HCT116 (cell line): ENCODE results near the gene TEF. TPM values are rescaled to one million over a fixed set of nuclear protein-coding genes. Genes with fewer than 3 reads are reported as not detected.

Experiments
- ATAC-seq: fragments of 200-7000 bp; cut with Tn5 transposase; 2 replicates; pipeline ENCODE4 v1.9.1; 2020; ENCODE audit warnings: mild to moderate bottlenecking, moderate library complexity
- BruUV-seq: library from RNA; stranded (reverse); fragments of 400-500 nt; replicated peaks from 2 replicates; lab custom pipeline; 2021; lab: Mats Ljungman, UMichigan
- CTCF ChIA-PET: fragments of 300-600 bp; sonication (Branson Sonifier 250); formaldehyde crosslinking; loops from one replicate; lab custom pipeline; 2021; ENCODE audit warnings: antibody characterized with exemption; lab: Charles Lee
- POLR2A ChIA-PET: fragments of 300-600, 350-600 bp; sonication (Branson Sonifier 250); formaldehyde crosslinking; loops from one replicate; lab custom pipeline; 2021; ENCODE audit warnings: antibody characterized with exemption; lab: Charles Lee
- RAD21 ChIA-PET, 2 experiments: fragments of 300-600 bp; sonication (Branson Sonifier 250); formaldehyde crosslinking; loops; one replicate each; lab custom pipeline; 2023; ENCODE audit warnings: low total read pairs in 2 of 2; ENCODE audit not compliant: uncharacterized antibody in 2 of 2, unreplicated experiment in 2 of 2, low non-redundant PET in 1 of 2; lab: Charles Lee
- DNase-seq: peaks from one replicate; pipeline ENCODE4 v3.0.0-alpha.2; 2010; ENCODE audit warnings: low read depth, low spot score
- H2AFZ ChIP-seq: fragments of 200-600 bp; shearing (Covaris generic), sonication (generic); 2 replicates; pipeline ENCODE4 v1.6.1; 2017; ENCODE audit warnings: low read depth, mixed run types, mixed read lengths, antibody characterized with exemption, low read length; ENCODE audit not compliant: poor library complexity, severe bottlenecking
- H3K27ac ChIP-seq: 2 replicates; pipeline ENCODE4 v1.5.1; 2012; ENCODE audit warnings: low read depth, low read length
- H3K27me3 ChIP-seq: fragments of 200-600 bp; sonication (generic); 2 replicates; pipeline ENCODE4 v1.6.1; 2016; ENCODE audit warnings: mixed run types, low read length, mixed read lengths; ENCODE audit not compliant: insufficient read depth
- H3K36me3 ChIP-seq, 2 experiments: fragments of 200-500 bp in 1 of 2; fragments of 200-600 bp in 1 of 2; sonication (Bioruptor generic) in 1 of 2; sonication (generic) in 1 of 2; 2 replicates each; pipeline versions ENCODE4 v1.5.1 to v1.6.1; 2014 to 2016; ENCODE audit warnings: low read length in 2 of 2, inconsistent platforms in 1 of 2, mixed read lengths in 1 of 2, mixed run types in 1 of 2; ENCODE audit not compliant: insufficient read depth in 2 of 2, control insufficient read depth in 1 of 2
- H3K4me1 ChIP-seq, 2 experiments: fragments of 200-600 bp in 1 of 2; sonication (generic) in 1 of 2; 2 replicates each; pipeline versions ENCODE4 v1.5.1 to v1.6.1; 2012 to 2017; ENCODE audit warnings: low read length in 2 of 2, inconsistent platforms in 1 of 2, mild to moderate bottlenecking in 1 of 2, mixed read lengths in 1 of 2, mixed run types in 1 of 2, moderate library complexity in 1 of 2; ENCODE audit not compliant: insufficient read depth in 2 of 2, control insufficient read depth in 1 of 2
- H3K4me2 ChIP-seq: fragments of 200-600 bp; sonication (generic); 2 replicates; pipeline ENCODE4 v1.6.1; 2017; ENCODE audit warnings: mixed run types, low read length, mixed read lengths
- H3K4me3 ChIP-seq, 2 experiments: fragments of 200-600 bp in 1 of 2; sonication (generic) in 1 of 2; replicated peaks in 1 of 2; 2 replicates each; pipeline ENCODE4 v1.5.1; 2011 to 2016; ENCODE audit warnings: low read length in 2 of 2, control low read depth in 1 of 2, low read depth in 1 of 2, mild to moderate bottlenecking in 1 of 2, mixed read lengths in 1 of 2, mixed run types in 1 of 2
- H3K79me2 ChIP-seq: fragments of 200-600 bp; sonication (generic); 2 replicates; pipeline ENCODE4 v1.6.1; 2017; ENCODE audit warnings: mild to moderate bottlenecking, mixed run types, low read length, moderate library complexity, mixed read lengths; ENCODE audit not compliant: insufficient read depth
- H3K9ac ChIP-seq: fragments of 200-600 bp; sonication (generic); 2 replicates; pipeline ENCODE4 v1.6.1; 2016; ENCODE audit warnings: low read length, mixed read lengths
- H3K9me2 ChIP-seq: fragments of 200-600 bp; sonication (generic), shearing (Covaris generic); 2 replicates; pipeline ENCODE4 v1.6.1; 2017; ENCODE audit warnings: mixed run types, mild to moderate bottlenecking, moderate library complexity; ENCODE audit not compliant: insufficient read depth
- H3K9me3 ChIP-seq, 2 experiments: fragments of 200-500 bp in 1 of 2; fragments of 200-600 bp in 1 of 2; sonication (Bioruptor generic) in 1 of 2; sonication (generic) in 1 of 2; 2 replicates each; pipeline ENCODE4 v1.6.1; 2014 to 2017; ENCODE audit warnings: low read length in 2 of 2, mixed read lengths in 2 of 2, inconsistent platforms in 1 of 2, low read depth in 1 of 2, mild to moderate bottlenecking in 1 of 2, mixed run types in 1 of 2, moderate library complexity in 1 of 2; ENCODE audit not compliant: control insufficient read depth in 1 of 2, insufficient read depth in 1 of 2
- H4K20me1 ChIP-seq: fragments of 200-600 bp; sonication (generic), shearing (Covaris generic); 2 replicates; pipeline ENCODE4 v1.6.1; 2017; ENCODE audit warnings: mixed run types, mild to moderate bottlenecking, moderate library complexity; ENCODE audit not compliant: insufficient read depth
- CBX3 ChIP-seq: IDR thresholded peaks from 2 replicates; pipeline ENCODE4 v1.6.1; 2012; ENCODE audit warnings: low read depth
- CEBPB ChIP-seq: IDR thresholded peaks from 2 replicates; pipeline ENCODE4 v1.6.1; 2012; ENCODE audit warnings: low read depth
- EGR1 ChIP-seq: IDR thresholded peaks from 2 replicates; pipeline ENCODE4 v1.6.1; 2012; ENCODE audit warnings: low read depth
- EZH2 ChIP-seq: fragments of 200-600 bp; sonication (generic); IDR thresholded peaks from 2 replicates; pipeline ENCODE4 v1.6.1; 2017; ENCODE audit warnings: antibody characterized with exemption, mixed run types
- EZH2phosphoT487 ChIP-seq: fragments of 200-600 bp; IDR thresholded peaks from 2 replicates; pipeline ENCODE4 v1.6.1; 2018; ENCODE audit warnings: antibody characterized with exemption, borderline replicate concordance
- FOSL1 ChIP-seq: IDR thresholded peaks from 2 replicates; pipeline ENCODE4 v1.6.1; 2012; ENCODE audit warnings: low read depth
- POLR2AphosphoS5 ChIP-seq: IDR thresholded peaks from 2 replicates; pipeline ENCODE4 v1.6.1; 2011; ENCODE audit warnings: mild to moderate bottlenecking, low read depth, low read length, moderate library complexity
- SIN3A ChIP-seq: IDR thresholded peaks from 2 replicates; pipeline ENCODE4 v1.6.1; 2012; ENCODE audit warnings: low read depth
- SRF ChIP-seq: IDR thresholded peaks from 2 replicates; pipeline ENCODE4 v1.6.1; 2012; ENCODE audit warnings: low read depth
- YY1 ChIP-seq: IDR thresholded peaks from 2 replicates; pipeline ENCODE4 v1.6.1; 2011; ENCODE audit warnings: low read length, low read depth, moderate library complexity, mild to moderate bottlenecking; ENCODE audit not compliant: insufficient replicate concordance; ENCODE audit errors: extremely low read depth
- ZNF274 ChIP-seq: fragments of 200-500 bp; sonication (Bioruptor generic); IDR thresholded peaks from 2 replicates; pipeline ENCODE4 v1.6.1; 2014; ENCODE audit warnings: mild to moderate bottlenecking, low read depth, low read length, inconsistent platforms
- intact Hi-C: fragments of 100-400 bp; cut with micrococcal nuclease; formaldehyde crosslinking; loops from 2 replicates; pipeline ENCODE4 v1.10.0; 2022
- total RNA-seq: library from RNA; stranded (reverse); gene quantifications from one replicate; pipeline ENCODE4 v1.2.1, GENCODE V29; 2021; ENCODE audit not compliant: unreplicated experiment
- TF ChIP-seq, protein P1 (sequence below): IDR thresholded peaks from 2 replicates; pipeline ENCODE4 v1.6.1; 2012; ENCODE audit warnings: low read depth

The TEF gene
- total RNA-seq, 1 experiment from 2014 or later = 16.5 TPM

DNA sequence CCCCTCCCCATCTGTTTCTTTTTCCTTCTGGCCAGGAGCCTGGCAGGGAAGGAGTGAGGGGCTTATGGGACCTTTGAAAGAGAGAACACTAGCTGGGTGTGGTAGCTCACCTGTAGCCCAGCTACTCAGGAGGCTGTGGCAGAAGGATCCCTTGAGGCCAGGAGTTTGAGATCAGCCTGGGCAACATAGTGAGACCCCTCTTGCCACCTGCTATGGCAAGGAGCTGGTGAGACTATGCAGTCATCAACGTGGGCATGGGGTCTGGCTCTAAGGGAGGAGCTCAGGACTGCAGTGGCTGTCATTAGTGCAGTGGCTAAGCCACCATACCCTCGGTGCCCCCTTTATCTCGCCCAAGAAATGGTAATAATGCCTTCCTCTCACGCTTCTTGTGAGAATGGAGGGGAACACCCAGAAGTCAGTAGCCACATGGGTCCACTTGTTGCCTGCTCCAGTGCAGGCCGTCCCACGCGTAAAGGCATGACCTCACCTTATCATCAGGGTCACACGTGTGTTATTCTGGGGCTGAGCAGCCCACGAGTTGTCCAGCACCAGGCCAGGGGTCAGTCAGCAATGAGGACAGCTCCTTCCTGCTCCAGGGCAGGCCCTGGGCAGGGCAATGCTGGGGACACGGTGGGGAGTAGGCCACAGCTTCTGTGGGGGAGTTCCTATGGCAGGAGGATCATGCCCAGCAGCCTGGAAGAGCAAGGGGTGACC, 27.7 kb upstream of the TEF start:
- Histone ChIP-seq H3K4me2 (no peak overlapping the region), H3K79me2 (no peaks in the 10 kb centered on the region), H4K20me1 (no peaks in the 10 kb centered on the region), H3K4me3 (no peak overlapping the region), H3K9ac (no peak overlapping the region), H3K36me3 (peaks cover 4 to 28% of the 10 kb centered on the region in 2 experiments; a peak in 3 of 4 replicates), H3K27me3 (no peaks in the 10 kb centered on the region), H2AFZ (no peak overlapping the region), H3K27ac (no peak overlapping the region), H3K9me3 (no peaks in the 10 kb centered on the region), H3K9me2 (no peaks in the 10 kb centered on the region), H3K4me1 (peaks cover 0 to 19% of the 10 kb centered on the region in 2 experiments; a peak in 2 of 4 replicates)
- ChIA-PET CTCF (no interaction called here), POLR2A (no interaction called here), RAD21 (no interaction called here)
- no peak for ATAC-seq
- BruUV-seq = no TSS peak
- intact Hi-C loops = no loop called here
- TF ChIP-seq EZH2 = no peak
- no peak for DNase-seq

DNA sequence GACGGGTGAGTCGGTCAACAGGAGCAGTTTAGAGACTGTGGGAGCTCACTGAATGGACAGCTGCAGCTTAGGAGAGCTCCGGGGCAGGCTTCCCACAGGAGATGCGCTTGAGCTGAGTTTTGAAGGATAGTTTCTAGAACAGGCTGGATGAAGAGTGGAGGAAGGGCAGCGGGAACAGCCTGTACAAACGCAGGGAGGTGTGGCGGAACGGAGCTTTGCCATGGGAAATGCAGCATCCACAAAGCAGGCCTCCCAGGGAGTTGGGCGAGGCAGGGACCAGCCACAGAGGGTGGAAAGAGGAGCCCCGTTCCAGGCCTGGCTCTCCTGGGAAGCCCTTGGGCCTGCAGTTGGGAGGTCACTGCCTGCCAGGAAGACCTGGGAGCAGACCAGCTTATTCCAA, 26.8 kb upstream of the TEF start:
- peaks cover 0 to 16% of the 10 kb centered on the region in 2 experiments; a peak in 2 of 4 replicates for H3K4me1 ChIP-seq
- ChIA-PET CTCF (no interaction called here), POLR2A (no interaction called here), RAD21 (no interaction called here)
- intact Hi-C loops = no loop called here
- H4K20me1 ChIP-seq = no peaks in the 10 kb centered on the region
- peaks cover 4 to 20% of the 10 kb centered on the region in 2 experiments; a peak in 3 of 4 replicates for H3K36me3 ChIP-seq
- H3K9me3 ChIP-seq = no peaks in the 10 kb centered on the region
- ATAC-seq (no peak), DNase-seq (no peak)
- no peak for TF ChIP-seq EGR1
- TF ChIP-seq YY1 = no peak
- TF ChIP-seq SIN3A = no peak
- TF ChIP-seq CBX3 = no peak
- TF ChIP-seq, protein P1, sequence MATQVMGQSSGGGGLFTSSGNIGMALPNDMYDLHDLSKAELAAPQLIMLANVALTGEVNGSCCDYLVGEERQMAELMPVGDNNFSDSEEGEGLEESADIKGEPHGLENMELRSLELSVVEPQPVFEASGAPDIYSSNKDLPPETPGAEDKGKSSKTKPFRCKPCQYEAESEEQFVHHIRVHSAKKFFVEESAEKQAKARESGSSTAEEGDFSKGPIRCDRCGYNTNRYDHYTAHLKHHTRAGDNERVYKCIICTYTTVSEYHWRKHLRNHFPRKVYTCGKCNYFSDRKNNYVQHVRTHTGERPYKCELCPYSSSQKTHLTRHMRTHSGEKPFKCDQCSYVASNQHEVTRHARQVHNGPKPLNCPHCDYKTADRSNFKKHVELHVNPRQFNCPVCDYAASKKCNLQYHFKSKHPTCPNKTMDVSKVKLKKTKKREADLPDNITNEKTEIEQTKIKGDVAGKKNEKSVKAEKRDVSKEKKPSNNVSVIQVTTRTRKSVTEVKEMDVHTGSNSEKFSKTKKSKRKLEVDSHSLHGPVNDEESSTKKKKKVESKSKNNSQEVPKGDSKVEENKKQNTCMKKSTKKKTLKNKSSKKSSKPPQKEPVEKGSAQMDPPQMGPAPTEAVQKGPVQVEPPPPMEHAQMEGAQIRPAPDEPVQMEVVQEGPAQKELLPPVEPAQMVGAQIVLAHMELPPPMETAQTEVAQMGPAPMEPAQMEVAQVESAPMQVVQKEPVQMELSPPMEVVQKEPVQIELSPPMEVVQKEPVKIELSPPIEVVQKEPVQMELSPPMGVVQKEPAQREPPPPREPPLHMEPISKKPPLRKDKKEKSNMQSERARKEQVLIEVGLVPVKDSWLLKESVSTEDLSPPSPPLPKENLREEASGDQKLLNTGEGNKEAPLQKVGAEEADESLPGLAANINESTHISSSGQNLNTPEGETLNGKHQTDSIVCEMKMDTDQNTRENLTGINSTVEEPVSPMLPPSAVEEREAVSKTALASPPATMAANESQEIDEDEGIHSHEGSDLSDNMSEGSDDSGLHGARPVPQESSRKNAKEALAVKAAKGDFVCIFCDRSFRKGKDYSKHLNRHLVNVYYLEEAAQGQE = no peak
- no peak for TF ChIP-seq EZH2phosphoT487
- no peak for TF ChIP-seq POLR2AphosphoS5
- TF ChIP-seq SRF = no peak
- no peak for TF ChIP-seq FOSL1
- no peak for TF ChIP-seq CEBPB
- no peak for TF ChIP-seq ZNF274
- no peaks in the 10 kb centered on the region for H3K79me2 ChIP-seq
- H2AFZ ChIP-seq = no peak overlapping the region
- no peak overlapping the region for H3K27ac ChIP-seq
- H3K4me2 ChIP-seq = no peak overlapping the region
- H3K4me3 ChIP-seq = no peak overlapping the region
- H3K9ac ChIP-seq = no peak overlapping the region
- no TSS peak for BruUV-seq
- H3K9me2 ChIP-seq = no peaks in the 10 kb centered on the region
- H3K27me3 ChIP-seq = no peaks in the 10 kb centered on the region
